GM21367 (cell line): ENCODE results near the gene CLDN24.

ENCODE experiments used
- ATAC-seq: cut with Tn5 transposase; IDR thresholded peaks from one replicate; pipeline ENCODE4 v1.9.1; 2021; ENCODE audit not compliant: unreplicated experiment

The CLDN24 gene

DNA sequence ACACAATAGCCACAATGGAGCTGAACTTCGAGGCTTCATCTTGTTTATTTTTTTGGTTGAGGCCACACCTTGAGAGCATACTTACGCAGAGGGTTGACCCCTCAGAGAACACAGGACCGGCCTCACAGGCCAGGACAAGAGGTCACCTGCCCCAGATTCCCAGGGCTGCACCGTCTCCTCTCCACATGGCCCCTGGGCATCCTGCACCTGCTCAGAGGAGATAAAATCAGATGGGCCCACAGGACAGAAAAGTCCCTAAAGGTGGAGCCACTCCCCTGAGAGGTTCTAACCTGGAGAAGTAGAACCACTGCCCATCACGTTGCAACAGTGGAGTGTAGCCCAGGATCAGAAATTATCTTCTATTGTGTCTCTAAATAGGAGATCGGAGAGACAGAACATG lies 1.1 kb upstream of the CLDN24 start:
- no peak for ATAC-seq

DNA sequence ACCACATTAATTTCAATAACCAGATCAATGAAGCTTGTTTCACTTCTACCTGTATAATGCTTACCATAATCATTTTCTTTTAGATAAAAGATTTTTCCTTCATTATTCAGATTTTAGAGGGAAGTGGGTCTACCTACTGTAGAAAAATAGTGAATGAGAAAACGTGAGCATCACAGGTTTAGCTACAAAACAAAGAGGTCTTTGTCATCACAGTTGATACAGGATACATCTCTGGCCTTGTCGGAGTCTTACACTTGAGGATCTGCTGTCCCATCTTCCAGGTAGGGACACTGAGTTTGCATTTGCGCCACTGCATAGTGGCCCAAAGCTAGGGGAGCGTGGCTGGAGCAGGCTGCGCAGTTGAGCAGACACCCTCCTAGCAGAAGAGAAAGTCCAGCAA lies 710 bp downstream of the CLDN24 start:
- ATAC-seq, result no peak

DNA sequence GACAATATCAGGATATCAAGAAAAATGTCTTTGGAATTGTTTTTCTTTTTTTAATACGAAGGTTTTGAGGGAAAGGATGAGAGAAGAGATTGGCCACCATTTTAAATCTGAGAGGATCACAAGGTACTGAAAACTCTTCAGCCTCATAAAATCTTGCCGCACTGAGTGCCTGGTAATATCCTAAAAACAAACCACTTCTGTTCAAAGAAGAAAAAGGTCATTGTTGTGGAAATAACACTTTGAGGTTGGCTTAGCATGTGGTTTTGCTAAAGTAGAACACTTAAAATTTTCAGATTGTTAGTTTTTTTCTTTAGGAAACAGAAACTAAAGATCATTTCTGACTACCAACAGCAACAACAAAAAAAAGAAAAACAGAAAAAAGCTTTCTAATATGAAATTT lies 1.1 kb downstream of the CLDN24 start:
- ATAC-seq, result no peak

DNA sequence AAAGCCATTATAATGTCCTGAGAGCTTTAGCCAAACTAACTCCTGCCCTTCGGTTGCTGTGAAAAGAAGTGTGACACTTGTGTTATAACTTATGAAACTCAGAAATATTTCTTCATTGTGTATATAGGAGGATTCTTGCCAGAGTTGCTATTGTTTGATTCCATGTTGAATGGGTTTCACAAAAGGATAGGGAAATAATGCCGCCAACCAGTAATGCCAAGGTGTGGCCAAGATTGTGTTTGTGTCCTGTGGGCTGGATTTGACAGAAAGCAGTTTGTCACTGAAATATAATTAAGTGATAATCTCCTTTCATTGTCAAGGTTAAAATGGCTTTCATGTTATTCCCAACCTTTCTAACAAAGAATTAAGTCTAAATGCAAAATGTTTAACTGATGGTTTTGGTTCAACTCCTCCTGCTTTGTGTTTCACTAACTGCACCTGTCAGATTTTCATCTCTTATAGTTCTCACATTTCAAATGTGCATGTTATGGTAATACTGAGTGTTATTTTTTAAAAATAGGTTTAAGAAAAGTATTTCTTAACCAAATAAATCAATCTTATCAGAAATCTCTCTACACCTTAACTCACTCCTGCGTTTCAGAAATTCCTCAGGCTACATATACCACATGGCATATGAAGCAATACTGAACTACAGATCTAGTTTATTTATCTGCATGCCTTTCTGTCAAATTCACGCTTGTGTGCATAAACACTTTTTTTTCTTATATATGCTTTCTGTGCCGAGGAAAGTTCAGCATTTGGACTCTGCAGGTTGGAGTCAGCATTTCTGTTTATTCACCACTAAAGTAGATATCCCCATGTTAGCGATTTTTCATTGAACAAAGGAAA lies 1.8 kb downstream of the CLDN24 start, which contains the start of gene CLDN22:
CLDN22 (minus strand) TSS at position 66 of the 849 bp plus-strand sequence; CDS start at position 8, 58 bp downstream.
- ATAC-seq, result no peak

DNA sequence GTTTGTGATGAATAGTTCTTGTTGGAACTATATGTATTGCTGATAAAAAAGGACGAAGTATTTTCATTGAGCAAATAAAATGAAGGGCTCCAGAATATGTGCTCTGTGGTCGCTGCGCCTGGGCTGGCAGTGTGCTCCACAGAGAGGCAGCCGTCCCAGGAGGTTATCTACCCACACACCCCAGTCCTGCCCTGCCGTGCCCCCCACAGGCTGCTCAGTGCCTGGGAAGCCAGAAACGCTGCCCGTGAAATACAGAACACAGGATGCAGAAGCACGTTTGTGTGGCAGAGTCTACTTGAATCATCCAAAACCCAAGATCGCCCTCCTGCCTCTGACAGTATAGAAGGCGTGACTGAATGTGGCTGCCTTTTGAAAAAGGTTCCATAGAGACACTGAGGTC lies 3.6 kb downstream of the CLDN24 start:
- ATAC-seq, result no peak

DNA sequence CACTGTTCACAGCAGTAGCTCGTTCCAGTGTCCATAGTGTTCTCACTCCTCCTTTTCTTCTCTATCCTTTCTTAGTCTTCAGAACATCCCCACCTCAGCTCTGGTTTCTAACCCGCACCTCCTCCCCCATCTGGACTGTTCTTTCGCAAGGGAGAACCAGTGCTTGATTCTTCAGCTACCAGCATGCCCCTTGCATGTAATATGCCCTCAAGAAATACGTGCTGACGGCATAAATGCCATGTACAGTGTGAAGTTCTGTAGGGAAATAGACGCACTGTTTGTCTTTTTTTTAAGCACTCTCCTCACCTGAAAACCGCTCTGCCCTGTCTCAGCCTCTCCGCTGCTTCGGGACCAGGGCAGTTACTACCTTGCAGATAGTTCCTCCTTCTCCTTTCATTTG lies 7.4 kb downstream of the CLDN24 start:
- no peak for ATAC-seq

DNA sequence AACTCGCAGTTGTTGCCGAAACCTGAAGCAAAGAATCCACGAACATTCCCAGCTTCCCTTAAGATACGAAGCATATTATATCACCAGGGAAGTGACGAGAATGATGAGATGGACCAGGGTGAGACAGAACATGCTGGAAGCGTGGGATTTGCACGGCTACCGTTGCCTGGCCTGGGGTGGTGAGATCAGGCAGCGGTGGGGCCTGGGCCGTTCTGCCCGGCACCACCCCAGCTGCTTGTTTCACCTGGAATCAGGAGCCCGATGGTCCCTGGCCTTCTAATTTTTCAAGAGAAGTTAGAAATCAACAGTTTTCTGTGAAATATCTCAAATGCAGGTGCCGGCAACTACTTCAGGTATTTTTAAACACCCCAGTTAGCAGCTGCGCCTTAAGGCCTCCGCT lies 7.9 kb downstream of the CLDN24 start:
- ATAC-seq, result no peak

DNA sequence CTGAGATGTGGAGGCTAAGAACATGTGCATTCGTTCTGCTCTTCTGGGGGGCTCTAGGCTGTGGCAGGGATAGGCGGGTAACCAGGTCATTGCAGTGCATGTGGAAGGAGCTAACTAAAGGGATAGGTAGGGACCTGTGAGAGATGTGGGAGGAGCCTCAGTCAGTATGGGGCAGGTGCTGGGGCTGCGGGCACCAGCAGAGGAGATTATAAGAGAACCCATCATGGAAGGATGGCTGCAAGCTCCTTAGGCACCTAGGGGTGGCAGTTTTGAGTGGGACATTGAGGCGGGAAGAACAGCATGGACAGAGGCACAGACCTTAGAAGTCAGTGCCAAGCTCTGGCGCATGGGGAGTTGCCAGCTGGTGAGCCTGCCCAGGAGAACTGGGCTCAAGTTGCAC lies 9.4 kb downstream of the CLDN24 start:
- no peak for ATAC-seq

DNA sequence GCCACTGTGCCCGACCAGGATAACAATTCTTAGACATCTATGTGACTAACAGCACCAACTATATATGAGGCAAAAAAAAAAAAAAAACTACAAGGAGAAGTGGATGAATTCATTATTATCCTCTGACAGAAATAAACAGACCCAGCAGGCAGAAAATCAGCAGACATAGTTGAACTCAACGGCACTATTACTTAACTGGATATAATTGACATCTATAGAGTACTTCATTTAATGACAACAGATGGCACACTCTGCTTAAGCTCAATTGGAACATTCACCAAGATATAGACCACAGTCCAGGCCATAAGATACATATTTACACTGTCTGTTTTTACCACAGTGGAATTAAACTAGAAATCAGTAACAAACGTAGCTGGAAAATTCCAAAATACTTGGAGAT lies 15.4 kb downstream of the CLDN24 start:
- ATAC-seq, result no peak

DNA sequence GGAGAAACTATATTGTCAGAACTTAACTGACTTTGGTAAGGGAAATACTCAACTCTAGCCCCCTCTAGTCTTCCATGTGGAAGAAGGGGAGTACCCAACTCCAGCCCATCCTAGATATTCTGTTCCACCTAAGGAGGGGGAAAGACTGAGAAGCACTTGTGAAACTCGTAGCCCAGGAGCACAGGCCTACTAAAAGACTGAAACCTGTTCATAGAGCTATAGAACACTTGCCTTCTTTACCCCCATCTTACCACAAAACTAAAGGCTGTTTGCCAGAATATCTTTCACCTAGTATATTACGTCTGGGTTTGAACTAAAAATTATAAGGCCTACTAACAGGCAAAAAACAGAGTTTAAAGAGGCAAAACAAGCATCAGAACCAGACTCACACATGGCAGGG lies 17.7 kb downstream of the CLDN24 start:
- ATAC-seq, result no peak

DNA sequence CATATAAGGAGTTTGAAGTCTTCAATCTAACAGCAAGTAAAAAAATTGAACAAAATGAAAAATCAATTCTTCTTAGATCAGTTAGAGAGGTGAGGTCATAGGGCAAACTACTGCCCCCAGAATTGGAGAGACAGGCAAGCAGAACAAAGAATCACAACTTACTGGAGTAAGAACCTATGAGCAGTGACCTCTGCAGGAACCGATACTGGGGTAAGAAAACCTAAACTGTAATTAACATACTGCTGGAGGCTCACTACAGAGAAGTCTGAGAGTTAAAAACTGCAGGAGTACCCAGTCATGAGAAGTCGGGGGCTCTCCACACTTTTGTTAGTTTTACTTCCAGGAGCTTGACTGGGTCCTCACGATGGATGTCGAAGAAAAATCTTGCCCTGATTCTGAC lies 18.2 kb downstream of the CLDN24 start:
- ATAC-seq, result peak; percentile 45

DNA sequence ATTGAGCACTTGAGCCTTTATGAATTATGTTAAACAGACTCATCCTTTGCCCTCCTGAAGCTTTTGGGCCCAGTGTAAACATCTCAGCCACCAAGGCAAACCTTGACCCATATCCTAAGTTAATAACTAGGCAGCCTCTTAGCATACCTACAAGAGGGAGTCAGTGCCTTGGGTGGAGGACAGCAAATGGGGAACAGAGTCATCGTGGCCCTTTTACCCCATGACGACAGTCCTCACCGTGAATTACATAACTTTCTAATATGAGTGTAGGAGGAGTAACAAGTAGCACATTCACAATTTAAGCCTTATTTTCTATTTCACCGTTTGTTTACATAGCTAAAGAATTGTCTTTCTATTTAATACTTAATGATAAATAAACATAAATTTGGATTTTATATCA lies 18.9 kb downstream of the CLDN24 start:
- ATAC-seq, result no peak

DNA sequence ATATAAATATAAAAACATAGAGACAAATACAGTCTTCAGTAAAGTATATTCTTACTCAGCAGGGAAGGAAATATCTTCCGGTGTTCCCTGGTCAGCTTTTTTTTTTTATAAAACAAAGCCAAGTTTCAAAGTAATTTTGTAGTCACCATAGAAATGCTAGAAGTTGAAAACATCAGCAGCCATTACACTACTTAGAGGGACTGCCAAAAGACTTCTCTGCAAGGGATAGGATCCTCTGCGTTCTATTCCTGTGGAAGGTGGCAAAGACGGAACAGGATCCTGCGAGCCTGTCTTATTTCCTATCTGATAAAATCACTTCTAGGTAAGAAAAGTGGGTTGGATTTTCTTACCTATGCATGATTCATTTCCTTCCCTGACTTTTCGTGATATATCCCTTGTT lies 21.6 kb downstream of the CLDN24 start:
- no peak for ATAC-seq

DNA sequence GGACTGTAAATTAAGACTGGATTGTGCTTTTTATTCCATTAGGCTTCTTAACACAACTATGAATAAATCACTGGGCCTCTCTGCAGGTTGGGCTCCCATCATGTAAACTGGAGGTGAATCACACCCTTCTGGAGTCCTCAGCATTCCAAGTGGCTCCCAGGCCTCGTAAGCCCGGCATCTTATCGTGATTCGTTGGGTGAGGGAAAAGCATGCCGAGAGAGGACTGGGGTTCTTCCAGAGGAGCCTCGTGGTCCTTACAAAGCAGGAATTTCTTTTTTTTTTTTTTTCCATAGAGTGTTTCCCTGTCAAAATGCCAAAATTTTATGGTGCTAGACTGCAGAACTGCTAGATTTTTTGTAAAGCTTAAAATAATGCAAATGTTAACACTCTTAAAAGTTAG lies 22.2 kb downstream of the CLDN24 start:
- no peak for ATAC-seq

DNA sequence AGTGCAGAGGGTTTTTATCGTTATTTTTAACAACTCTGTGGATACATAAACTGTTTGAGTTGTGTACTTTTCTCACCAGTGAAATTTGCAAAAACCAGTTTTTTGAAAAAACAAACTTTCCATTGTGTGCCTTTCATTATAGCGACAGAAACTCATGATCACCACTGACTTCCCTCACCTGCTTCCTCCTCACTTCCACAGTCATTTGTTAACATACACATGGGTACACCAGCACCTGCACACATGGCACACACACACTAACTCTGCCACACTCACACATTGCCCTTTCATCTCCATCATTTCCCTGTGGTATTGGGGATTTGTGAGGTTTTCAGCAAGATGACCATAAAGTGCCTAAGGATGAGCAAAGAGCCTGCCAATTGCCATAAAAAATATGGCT lies 22.8 kb downstream of the CLDN24 start:
- no peak for ATAC-seq

DNA sequence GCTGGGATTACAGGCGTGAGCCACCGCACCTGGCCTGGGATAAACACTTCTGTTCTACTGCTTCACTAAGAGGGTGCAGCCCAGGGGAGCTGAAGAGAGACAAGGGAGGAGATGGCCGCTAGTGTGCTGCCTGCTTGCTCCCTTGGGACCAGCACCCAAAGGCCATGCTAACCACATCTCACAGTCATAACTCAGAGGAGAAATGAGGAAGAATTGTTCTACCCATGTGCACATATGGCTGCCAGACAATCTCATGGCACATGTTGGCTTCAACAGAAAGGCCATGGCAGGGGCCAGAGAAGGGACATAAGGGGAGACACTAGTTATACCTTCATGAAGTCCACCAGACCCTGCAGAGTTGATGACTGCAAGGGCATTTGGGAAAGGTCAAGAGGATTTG lies 24.6 kb downstream of the CLDN24 start:
- peak; percentile 59 for ATAC-seq

DNA sequence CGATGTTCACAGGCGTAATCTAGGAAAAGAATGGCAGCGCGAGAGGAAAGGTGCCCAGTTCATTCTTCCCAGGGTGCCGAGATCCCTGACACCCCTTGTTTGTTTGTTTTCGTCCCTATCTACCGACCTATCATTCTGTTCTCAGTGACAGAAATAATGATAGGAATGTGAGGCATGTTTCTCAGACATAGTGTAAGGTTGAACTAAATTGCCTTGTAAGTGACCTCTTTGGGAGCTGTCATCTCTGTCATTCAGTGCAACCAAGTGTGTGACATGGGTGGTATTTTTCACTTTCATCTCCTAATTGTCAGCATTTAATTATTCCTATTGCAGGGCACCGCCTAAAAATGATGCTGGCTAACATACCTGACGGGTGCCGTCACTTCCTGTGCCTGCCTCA lies 26.5 kb downstream of the CLDN24 start:
- ATAC-seq, result no peak

DNA sequence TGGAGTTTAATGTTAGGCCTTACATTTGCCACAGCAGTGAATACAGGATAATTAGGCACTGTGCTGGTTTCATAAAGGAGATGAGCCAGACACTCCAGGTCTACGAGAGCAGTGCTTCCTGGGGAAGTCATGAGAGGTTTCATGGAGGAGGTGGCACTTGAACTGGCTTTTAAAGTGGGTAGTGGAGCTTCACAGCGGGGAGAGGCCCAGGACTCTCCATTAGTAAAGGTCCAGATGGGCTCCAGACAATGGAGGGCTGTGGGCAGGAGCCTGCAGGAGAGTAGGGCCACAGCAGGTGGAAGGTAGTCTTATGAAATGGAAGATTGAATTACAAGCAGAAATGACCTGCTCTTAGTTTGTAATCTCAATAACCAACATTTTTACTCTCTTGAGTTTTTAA lies 31.2 kb downstream of the CLDN24 start:
- ATAC-seq, result no peak

DNA sequence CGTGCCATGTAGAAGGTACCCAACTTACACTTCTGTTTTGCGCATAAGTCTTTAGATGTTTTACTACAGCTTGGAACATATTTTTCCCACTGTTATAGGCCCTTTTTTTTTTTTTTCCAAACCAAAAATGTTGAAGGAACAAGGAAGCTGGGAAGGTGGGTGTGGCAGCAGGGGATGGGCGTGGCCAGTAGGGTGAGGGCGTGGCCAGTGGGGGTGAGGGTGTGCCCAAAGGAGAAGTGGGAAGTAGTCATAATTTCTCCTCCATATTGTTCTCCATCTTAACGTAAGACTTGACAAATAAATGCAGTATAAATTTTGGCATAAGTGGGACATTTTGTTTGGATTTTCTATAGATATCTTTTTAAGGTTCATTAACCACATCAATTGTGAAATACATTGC lies 32.5 kb downstream of the CLDN24 start:
- ATAC-seq, result no peak

DNA sequence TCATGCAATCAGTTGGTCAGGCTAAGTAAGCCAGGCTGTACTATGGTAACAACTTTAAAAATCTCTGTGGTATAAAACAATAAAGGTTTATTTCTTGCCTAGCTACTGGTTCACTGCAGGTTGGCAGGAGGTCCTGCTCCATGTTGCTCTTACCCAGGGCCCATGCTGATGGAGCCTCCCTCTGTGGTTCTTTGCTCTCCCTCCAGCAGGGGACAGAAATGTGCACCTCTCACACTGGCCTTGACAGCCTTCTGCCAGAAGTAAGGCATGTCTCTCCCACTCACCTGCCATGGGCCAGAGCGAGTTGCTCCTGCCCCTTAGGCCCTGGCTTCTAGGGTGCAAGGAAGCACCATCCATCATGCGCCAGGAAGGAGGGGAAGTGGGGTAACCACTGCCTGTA lies 33.3 kb downstream of the CLDN24 start:
- no peak for ATAC-seq

DNA sequence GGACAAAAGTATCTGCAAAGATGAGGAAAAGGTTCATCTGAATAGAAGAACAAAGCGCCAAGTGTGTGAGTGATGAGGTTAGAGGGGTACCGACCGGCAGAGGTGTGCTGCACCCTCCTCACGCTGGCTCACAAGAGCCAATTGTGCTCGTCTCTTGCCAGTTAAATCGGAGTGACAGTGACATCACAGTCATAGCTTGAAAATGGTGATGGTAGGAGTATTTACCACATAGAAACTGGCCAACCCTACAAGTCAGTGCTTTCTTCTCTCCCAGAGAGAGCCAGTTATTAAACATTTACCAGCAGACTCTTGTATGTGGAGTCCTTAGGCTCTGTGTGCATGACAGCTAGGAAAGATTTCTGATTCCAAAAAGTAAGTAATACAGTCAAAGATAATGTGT lies 34.5 kb downstream of the CLDN24 start:
- peak; percentile 56 for ATAC-seq

DNA sequence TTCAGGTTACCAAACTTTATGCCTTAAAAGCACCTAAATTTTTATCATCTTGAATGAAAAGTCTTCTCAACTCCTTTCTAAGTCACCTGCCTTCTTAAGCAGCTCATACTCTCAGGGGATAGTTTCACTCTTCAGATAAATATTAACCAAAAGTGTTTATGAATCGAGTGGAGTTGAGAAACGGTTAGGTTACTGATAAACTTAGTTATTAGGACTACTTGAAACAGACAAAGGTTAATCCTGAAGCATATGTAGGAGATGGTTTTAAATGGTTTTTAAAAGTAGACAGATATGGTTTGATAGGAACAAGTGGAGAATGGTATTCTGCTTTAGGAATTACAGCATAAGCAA lies 34.9 kb downstream of the CLDN24 start:
- peak; percentile 59 for ATAC-seq

DNA sequence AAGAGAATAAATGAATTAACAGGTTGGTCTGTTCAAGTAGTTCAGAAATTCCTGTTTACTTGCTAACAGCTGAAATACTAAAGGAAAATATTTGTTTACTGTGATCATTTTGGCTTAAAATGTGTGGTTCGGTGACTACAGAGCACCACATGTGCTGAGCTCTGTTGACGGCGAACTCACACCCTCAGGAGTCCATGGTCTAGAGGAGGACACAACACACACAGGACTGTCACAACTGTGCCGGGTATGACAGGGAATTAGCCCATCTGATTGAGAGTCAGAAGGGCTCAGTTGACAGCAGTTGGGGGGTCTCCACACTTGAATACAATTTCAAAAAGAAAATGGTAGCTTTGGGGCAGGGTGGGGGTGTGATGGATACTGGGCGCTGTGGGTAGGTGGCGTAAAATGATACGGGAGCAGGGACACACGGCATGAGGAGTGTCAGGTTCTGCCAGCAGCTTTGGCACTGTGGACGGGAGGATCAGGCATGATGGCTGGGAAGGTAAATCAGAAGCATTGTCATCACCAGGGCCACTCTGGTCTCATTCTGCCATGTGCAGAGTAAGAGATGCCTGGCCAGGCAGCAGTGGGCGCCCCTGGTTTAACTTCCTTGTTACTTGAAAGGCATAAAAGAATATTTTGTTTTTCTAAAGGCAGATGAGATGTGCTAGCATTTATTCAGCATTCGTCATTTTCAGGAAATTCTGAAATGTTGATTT lies 35.5 kb downstream of the CLDN24 start:
- ATAC-seq, result no peak
